ENCODE results near the gene SETD7. TPM values are rescaled to one million over a fixed set of nuclear protein-coding genes. Genes with fewer than 3 reads are reported as not detected.

SETD7 gene
- total RNA-seq, 1 donor from 2014 or later, result 11.1 TPM

GRCh38 chr4:139559089-139559479, 3.1 kb upstream of the SETD7 start:
- peak overlapping the region; percentile 3 for H3K27ac Mint-ChIP-seq
- DNase-seq (no peak), ATAC-seq (ENCODE audit: low read depth) (no peak)
- TF ChIP-seq CTCF (IDR thresholded peaks at IDR 0.05), result no peak
- ChIA-PET CTCF (no interaction called here), POLR2A (interaction anchor here (0.6 kb wide), 1 partner anchor 25 kb away, joined by 3 read pairs; no protein-coding TSS in a partner anchor)
- peaks cover 16% of the 10 kb centered on the region for H3K36me3 Mint-ChIP-seq (ENCODE audit: low read depth)
- H3K27me3 Mint-ChIP-seq, result no peaks in the 10 kb centered on the region
- H3K9me3 Mint-ChIP-seq, result no peaks in the 10 kb centered on the region
- H3K4me1 Mint-ChIP-seq, result peaks cover 43% of the 10 kb centered on the region
- no peak overlapping the region for H3K4me3 Mint-ChIP-seq
- intact Hi-C loops (cut with micrococcal nuclease), result loop anchor here (5.0 kb wide), 4 partner anchors 93 to 813 kb away; partner anchors contain the start of genes MAML3 and SCOC

GRCh38 chr4:139558235-139559088, 2.4 kb upstream of the SETD7 start:
- CTCF ChIA-PET, result interaction anchor here (0.8 kb wide), 1 partner anchor 94 kb away, joined by 3 read pairs; no protein-coding TSS in a partner anchor
- POLR2A ChIA-PET, result interaction anchor here (3.1 kb wide), 1 partner anchor 105 kb away, joined by 19 read pairs; no protein-coding TSS in a partner anchor
- Mint-ChIP-seq H3K27me3 (no peaks in the 10 kb centered on the region), H3K9me3 (no peaks in the 10 kb centered on the region), H3K4me3 (no peak overlapping the region), H3K36me3 (ENCODE audit: low read depth) (peaks cover 16% of the 10 kb centered on the region), H3K4me1 (peaks cover 50% of the 10 kb centered on the region), H3K27ac (peak overlapping the region; percentile 42)
- ATAC-seq (ENCODE audit: low read depth) (no peak), DNase-seq (no peak)
- intact Hi-C loops (cut with micrococcal nuclease), result loop anchor here (5.0 kb wide), 4 partner anchors 94 to 814 kb away; partner anchors contain the start of genes MAML3 and SCOC
- TF ChIP-seq CTCF (IDR thresholded peaks at IDR 0.05), result no peak

- Mint-ChIP-seq H3K4me3 (peak overlapping the region; percentile 99), H3K27me3 (no peaks in the 10 kb centered on the region), H3K4me1 (peaks cover 56% of the 10 kb centered on the region), H3K27ac (peak overlapping the region; percentile 97), H3K36me3 (ENCODE audit: low read depth) (peaks cover 16% of the 10 kb centered on the region), H3K9me3 (no peaks in the 10 kb centered on the region)
- intact Hi-C loops (cut with micrococcal nuclease), result loop anchor here (1.0 to 5.0 kb wide), 9 partner anchors 10 to 967 kb away; partner anchors contain the start of genes ELMOD2, MAML3, NAA15 and NOCT
- ChIA-PET POLR2A (interaction anchor here (0.6 to 3.1 kb wide), 4 partner anchors 9 to 542 kb away, joined by 3 to 19 read pairs (median 6); partner anchors contain the start of gene NOCT), CTCF (interaction anchor here (0.8 to 1.3 kb wide), 2 partner anchors 95 to 527 kb away, joined by 3 read pairs; no protein-coding TSS in a partner anchor)
- no peak for TF ChIP-seq CTCF (IDR thresholded peaks at IDR 0.05)
- ATAC-seq (ENCODE audit: low read depth) (no peak), DNase-seq (no peak)
Measured at GRCh38 chr4:139557556-139558110, 1.6 kb upstream of the SETD7 start.

- ChIA-PET CTCF (interaction anchor here (0.9 to 1.3 kb wide), 5 partner anchors 47 to 527 kb away, joined by 3 to 4 read pairs (median 3); no protein-coding TSS in a partner anchor), POLR2A (interaction anchor here (0.6 to 3.4 kb wide), 14 partner anchors 8 to 967 kb away, joined by 3 to 19 read pairs (median 4); partner anchors contain the start of genes ELF2, ELMOD2, NAA15 and NDUFC1)
- Mint-ChIP-seq H3K4me1 (peaks cover 62% of the 10 kb centered on the region), H3K27ac (peak overlapping the region; percentile 97), H3K4me3 (peak overlapping the region; percentile 99), H3K36me3 (ENCODE audit: low read depth) (peaks cover 16% of the 10 kb centered on the region), H3K27me3 (no peaks in the 10 kb centered on the region), H3K9me3 (no peaks in the 10 kb centered on the region)
- TF ChIP-seq CTCF (IDR thresholded peaks at IDR 0.05), result no peak
- ATAC-seq (ENCODE audit: low read depth) (peak; percentile 36), DNase-seq (peak; percentile 51)
- intact Hi-C loops (cut with micrococcal nuclease), result loop anchor here (1.0 to 5.0 kb wide), 11 partner anchors 10 to 968 kb away; partner anchors contain the start of genes ELMOD2, MAML3, NAA15 and NOCT
Measured at GRCh38 chr4:139556724-139557555, 921 bp upstream of the SETD7 start.

Measured in activated B cell treated with CpG ODN at 0.5 μM for 24 hours (primary cell).